Measurements from ENCODE around the gene RTF2.

The RTF2 gene

DNA sequence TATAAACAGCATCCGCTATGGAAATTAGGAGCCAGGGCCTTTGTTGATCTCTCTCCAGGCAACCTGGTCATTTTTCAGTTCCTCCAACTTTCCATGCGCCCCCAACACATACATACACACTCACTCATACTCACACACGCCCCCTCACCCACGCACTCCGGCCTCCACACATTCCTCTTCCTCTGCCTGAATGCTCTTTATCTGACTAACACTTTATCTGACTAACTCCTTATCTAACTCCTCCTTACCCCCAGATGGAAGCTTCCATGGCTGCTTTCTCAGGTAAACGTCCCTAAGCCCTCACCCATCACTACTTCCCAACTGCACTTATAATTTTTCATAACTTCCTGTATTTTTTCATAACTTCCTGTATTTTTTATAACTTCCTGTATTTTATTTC, 38.9 kb upstream of the RTF2 start:
- no peak overlapping the region for H3K4me3 ChIP-seq (ENCODE audit: low read depth, low read length)
- TF ChIP-seq, protein P1, sequence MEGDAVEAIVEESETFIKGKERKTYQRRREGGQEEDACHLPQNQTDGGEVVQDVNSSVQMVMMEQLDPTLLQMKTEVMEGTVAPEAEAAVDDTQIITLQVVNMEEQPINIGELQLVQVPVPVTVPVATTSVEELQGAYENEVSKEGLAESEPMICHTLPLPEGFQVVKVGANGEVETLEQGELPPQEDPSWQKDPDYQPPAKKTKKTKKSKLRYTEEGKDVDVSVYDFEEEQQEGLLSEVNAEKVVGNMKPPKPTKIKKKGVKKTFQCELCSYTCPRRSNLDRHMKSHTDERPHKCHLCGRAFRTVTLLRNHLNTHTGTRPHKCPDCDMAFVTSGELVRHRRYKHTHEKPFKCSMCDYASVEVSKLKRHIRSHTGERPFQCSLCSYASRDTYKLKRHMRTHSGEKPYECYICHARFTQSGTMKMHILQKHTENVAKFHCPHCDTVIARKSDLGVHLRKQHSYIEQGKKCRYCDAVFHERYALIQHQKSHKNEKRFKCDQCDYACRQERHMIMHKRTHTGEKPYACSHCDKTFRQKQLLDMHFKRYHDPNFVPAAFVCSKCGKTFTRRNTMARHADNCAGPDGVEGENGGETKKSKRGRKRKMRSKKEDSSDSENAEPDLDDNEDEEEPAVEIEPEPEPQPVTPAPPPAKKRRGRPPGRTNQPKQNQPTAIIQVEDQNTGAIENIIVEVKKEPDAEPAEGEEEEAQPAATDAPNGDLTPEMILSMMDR (IDR thresholded peaks at IDR 0.05; ENCODE audit: low read depth, low read length) = no peak
- in situ Hi-C loops (cut with HindIII; ENCODE audit: low sequenced_read_pairs) = no loop called here
- peak; percentile 67 for DNase-seq (ENCODE audit: low read depth, low spot score)

DNA sequence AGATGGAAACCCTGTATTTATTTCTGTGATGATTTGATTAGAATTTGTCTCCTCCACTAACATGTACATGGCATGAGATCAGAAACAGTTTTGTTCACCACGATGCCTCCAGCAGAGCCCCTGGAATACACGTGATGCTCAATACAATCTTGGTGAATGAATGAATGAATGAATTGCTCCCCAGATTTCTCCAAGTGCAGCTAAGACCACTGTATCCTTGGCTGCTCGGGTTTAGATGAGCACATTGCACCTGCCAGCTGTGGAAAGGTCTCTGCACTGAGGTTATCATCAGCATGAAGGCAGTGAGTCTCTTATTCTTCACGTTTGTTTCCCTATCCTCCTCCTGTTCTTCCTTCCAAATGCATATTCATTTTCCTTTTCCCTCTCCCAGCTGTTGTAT, 38.5 kb upstream of the RTF2 start:
- no peak overlapping the region for H3K4me3 ChIP-seq (ENCODE audit: low read depth, low read length)
- TF ChIP-seq, protein P1 (IDR thresholded peaks at IDR 0.05; ENCODE audit: low read depth, low read length) = no peak
- in situ Hi-C loops (cut with HindIII; ENCODE audit: low sequenced_read_pairs) = no loop called here
- DNase-seq (ENCODE audit: low read depth, low spot score) = no peak

DNA sequence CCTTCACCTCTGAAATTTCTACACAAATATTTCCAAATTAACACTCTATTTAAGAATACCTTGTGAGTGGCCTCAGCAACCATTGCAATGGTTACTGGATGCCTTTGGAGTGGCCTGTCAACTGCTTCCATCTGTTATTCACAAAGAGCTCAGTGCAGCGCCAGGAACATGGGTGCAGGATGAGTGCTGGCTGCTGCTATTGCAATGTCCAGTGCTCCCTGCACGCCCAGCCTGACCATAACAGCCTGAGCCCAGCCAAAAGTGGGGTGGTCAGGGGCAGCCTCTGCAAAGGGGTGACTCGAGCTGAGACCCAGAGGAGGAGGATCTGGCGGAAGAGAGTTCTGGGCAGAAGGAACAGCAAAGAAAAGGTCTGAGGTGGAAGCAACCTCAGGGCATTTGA, 38.0 kb upstream of the RTF2 start:
- TF ChIP-seq, protein P1 (IDR thresholded peaks at IDR 0.05; ENCODE audit: low read depth, low read length) = no peak
- in situ Hi-C loops (cut with HindIII; ENCODE audit: low sequenced_read_pairs) = no loop called here
- no peak for DNase-seq (ENCODE audit: low read depth, low spot score)
- no peak overlapping the region for H3K4me3 ChIP-seq (ENCODE audit: low read depth, low read length)

DNA sequence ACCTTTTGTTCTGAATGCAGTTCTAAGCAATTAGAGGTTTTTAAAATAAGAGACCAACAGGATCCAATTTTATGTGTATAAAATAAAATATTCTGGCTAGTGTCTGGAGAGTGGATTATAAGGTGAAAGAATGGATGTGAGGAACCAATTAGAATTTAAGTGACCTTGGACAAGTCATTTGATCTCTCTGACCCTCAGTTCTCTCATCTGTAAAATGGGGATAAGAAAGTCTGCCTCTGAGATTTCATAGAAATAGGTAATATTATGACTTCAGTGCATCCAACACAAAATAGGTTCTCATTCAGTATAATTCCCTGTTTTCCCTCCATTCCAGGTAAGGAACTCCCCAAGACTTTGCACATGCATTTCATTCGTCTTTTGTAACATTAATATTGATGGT, 37.5 kb upstream of the RTF2 start:
- in situ Hi-C loops (cut with HindIII; ENCODE audit: low sequenced_read_pairs) = no loop called here
- DNase-seq (ENCODE audit: low read depth, low spot score) = no peak
- H3K4me3 ChIP-seq (ENCODE audit: low read depth, low read length) = no peak overlapping the region
- TF ChIP-seq, protein P1 (IDR thresholded peaks at IDR 0.05; ENCODE audit: low read depth, low read length) = no peak

DNA sequence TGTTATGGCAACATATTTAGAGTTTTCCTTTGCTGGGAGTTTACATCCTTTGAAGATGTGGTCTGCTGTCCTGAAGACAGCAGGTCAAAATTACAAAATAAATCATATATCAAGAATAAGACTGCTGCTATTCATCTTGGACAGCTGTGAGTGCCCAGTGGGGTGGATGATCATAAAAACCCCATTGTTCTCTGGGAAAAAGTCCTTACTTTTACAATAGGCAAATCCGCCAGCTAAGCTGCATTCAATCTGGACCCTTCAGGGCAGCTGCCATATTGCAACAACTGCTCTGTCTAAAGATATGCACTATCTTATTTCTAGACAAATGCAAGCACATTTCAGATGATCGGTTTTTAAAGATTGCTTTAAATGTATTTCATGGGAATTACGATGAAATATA, 37.0 kb upstream of the RTF2 start:
- no peak for DNase-seq (ENCODE audit: low read depth, low spot score)
- in situ Hi-C loops (cut with HindIII; ENCODE audit: low sequenced_read_pairs) = no loop called here
- H3K4me3 ChIP-seq (ENCODE audit: low read depth, low read length) = no peak overlapping the region
- TF ChIP-seq, protein P1 (IDR thresholded peaks at IDR 0.05; ENCODE audit: low read depth, low read length) = no peak

DNA sequence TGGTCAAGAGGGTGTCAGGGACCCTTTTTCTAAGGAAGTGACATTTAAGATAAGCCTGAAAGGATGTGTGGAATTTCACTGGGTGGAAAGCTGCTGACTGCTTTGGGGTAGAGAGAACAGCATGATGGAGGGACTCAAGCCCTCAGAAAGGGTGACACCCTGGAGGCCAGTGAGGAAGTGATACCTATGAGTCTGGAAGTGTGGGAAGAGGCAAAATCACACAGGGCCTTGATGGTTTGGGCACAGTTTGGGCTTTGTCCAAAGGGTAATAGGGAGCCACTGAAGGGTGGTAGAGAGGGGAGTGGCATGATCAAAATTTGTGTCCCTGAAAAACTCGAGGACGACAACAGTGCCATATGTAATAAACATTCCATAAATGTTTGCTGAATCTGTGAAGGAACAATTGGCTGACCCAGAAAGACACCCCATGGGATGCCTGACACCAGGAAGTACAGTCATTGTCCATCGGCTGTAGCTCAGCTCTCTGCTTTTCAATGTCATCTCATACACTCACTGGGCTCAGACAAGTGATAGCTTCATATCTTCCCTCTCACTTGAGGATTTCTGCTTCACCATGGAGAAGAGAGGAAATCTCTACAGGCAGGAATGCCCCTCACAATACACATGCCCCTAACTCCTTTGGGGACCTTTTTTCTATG, 35.1 kb upstream of the RTF2 start:
- TF ChIP-seq, protein P1 (IDR thresholded peaks at IDR 0.05; ENCODE audit: low read depth, low read length) = no peak
- in situ Hi-C loops (cut with HindIII; ENCODE audit: low sequenced_read_pairs) = no loop called here
- H3K4me3 ChIP-seq (ENCODE audit: low read depth, low read length) = no peak overlapping the region
- no peak for DNase-seq (ENCODE audit: low read depth, low spot score)

Data from astrocyte of the spinal cord (primary cell).